Liver (tissue), 9 donors: Measurements from ENCODE around the gene PCNX3. TPM values are rescaled to one million over a fixed set of nuclear protein-coding genes. Genes with fewer than 3 reads are reported as not detected.

Experiments used
- DNase-seq: peaks from one replicate; pipeline ENCODE4 v3.0.0-alpha.2; 2017; ENCODE audit warnings: low spot score
- H3K27ac ChIP-seq, 2 donors: one replicate each; pipeline ENCODE4 v1.7.0; 2013; ENCODE audit warnings: inconsistent platforms in 2 of 2, low read length in 2 of 2, control low read depth in 1 of 2, low read depth in 1 of 2, mild to moderate bottlenecking in 1 of 2
- H3K27me3 ChIP-seq, 4 donors: one replicate each; pipeline versions ENCODE4 v1.6.1 to v1.7.0; 2013; ENCODE audit warnings: low read length in 3 of 4, inconsistent platforms in 1 of 4, mild to moderate bottlenecking in 1 of 4, moderate library complexity in 1 of 4; ENCODE audit not compliant: control insufficient read depth in 4 of 4, insufficient read depth in 4 of 4
- H3K36me3 ChIP-seq, 4 donors: one replicate each; pipeline versions ENCODE4 v1.6.1 to v1.7.0; 2013; ENCODE audit warnings: low read length in 3 of 4, mild to moderate bottlenecking in 3 of 4, low read depth in 1 of 4, moderate library complexity in 1 of 4; ENCODE audit not compliant: control insufficient read depth in 4 of 4, insufficient read depth in 3 of 4
- H3K4me1 ChIP-seq, 4 donors: one replicate each; pipeline versions ENCODE4 v1.6.1 to v1.7.0; 2013; ENCODE audit warnings: low read length in 3 of 4, mild to moderate bottlenecking in 3 of 4, moderate library complexity in 1 of 4; ENCODE audit not compliant: control insufficient read depth in 4 of 4, insufficient read depth in 4 of 4
- H3K4me3 ChIP-seq, 3 donors: one replicate each; pipeline versions ENCODE4 v1.6.1 to v1.7.0; 2013; ENCODE audit warnings: low read length in 3 of 3, control low read depth in 1 of 3, low read depth in 1 of 3, mild to moderate bottlenecking in 1 of 3
- H3K9ac ChIP-seq, 2 donors: one replicate each; pipeline ENCODE4 v1.7.0; 2013; ENCODE audit warnings: low read length in 2 of 2, mild to moderate bottlenecking in 2 of 2, moderate library complexity in 2 of 2, control low read depth in 1 of 2, low read depth in 1 of 2
- H3K9me3 ChIP-seq, 4 donors: one replicate each; pipeline versions ENCODE4 v1.6.1 to v1.7.0; 2013; ENCODE audit warnings: low read length in 3 of 4; ENCODE audit not compliant: control insufficient read depth in 4 of 4
- EGR1 ChIP-seq, 2 donors: IDR thresholded peaks; 2 replicates each; pipeline ENCODE4 v1.6.1; 2016 to 2018; ENCODE audit warnings: antibody characterized with exemption in 2 of 2, low read depth in 2 of 2
- HNF4G ChIP-seq: IDR thresholded peaks from 2 replicates; pipeline ENCODE4 v1.6.1; 2016; ENCODE audit warnings: antibody characterized with exemption
- RAD21 ChIP-seq, 2 donors: IDR thresholded peaks; 2 replicates each; pipeline ENCODE4 v1.6.1; 2016; ENCODE audit warnings: antibody characterized with exemption in 2 of 2, mild to moderate bottlenecking in 2 of 2
- YY1 ChIP-seq: IDR thresholded peaks from 2 replicates; pipeline ENCODE4 v1.6.1; 2016; ENCODE audit warnings: antibody characterized with exemption, mild to moderate bottlenecking
- WGBS: extraction: QIAGEN DNeasy Blood & Tissue Kit; methylation state at CpG from one replicate; pipeline ENCODE4 v1.1.7; 2013; 5-methylcytosine and 5-hydroxymethylcytosine counted together
- polyA plus RNA-seq, 2 donors: library from polyadenylated mRNA; stranded (reverse) in 1 of 2; unstranded in 1 of 2; fragments of 200-250 nt in 1 of 2; fragments of >200 nt in 1 of 2; fragmentation: Nextera tagmentation in 1 of 2; extraction: Ambion mirVana in 1 of 2; gene quantifications; one replicate each; pipeline versions ENCODE4 v1.2.1 to v1.2.3, GENCODE V29; 2013 to 2015
- total RNA-seq, 2 donors: library from RNA; depleted of rRNA; stranded (reverse); fragments of >200 nt; gene quantifications; one replicate each; pipeline ENCODE4 v1.2.3, GENCODE V29; 2014
- TF ChIP-seq, protein P1 (sequence below): IDR thresholded peaks from 2 replicates; pipeline ENCODE4 v1.6.1; 2016; ENCODE audit warnings: antibody characterized with exemption
- TF ChIP-seq, protein P2 (sequence below): fragments of 150-350 bp; IDR thresholded peaks from 2 replicates; pipeline ENCODE4 v1.5.1; 2017; ENCODE audit warnings: improper control_type of control experiment, low read depth, low read length; ENCODE audit not compliant: missing input control
- TF ChIP-seq, protein P3 (sequence below): IDR thresholded peaks from 2 replicates; pipeline ENCODE4 v1.6.1; 2016; ENCODE audit warnings: antibody characterized with exemption, mild to moderate bottlenecking
- donor health status: healthy.
- donor health status: healthy.
- donor health status: healthy.
- donor health status: healthy.
- donor health status: healthy.

Gene PCNX3
- total and polyA plus RNA-seq, 4 donors, result 4.7 to 13.4 (median 12.1) TPM

DNA sequence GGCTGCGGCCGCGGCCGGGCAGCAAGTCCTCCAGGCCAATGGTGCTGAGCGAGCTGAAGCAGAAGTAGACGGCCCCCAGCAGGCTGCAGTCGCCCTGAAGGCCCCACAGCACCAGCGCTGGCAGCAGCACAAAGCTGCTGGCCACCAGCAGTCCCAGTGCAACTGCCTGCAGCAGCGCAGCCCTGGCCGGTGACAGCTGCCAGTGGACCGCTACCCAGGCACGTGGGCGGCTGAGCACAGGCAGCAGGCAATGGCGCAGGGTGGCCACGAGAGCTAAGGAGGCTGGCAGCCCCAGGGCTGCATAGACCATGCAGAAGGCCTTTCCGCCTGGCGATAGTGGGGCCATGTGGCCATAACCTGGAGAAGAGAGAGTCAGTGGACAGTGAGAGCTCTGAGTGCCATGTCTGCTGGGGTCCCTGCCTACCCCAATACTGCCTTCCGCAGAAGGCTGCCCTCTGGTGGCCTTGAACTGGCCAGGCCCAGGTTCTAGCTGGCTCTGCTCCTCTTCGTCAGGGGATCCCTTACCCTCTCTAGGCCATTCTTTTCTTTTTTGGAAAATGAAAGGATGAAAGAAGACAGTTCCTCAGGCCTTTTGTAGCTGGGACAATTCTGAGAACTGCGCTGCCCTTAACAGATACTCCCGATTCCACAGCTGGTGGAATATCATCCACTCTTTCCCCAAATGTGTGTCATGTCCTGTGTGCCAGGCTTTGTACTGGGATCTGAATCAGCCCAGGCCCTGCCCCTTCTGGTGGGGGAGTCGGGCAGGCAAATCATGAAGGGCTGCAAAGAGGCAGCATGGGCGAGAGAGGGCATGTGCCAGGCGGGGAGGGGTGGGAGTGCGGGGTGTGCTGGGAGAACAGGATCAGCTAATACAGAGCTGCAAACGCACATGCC, 21.8 kb upstream of the PCNX3 start:
- DNase-seq, result peak; percentile 66
- no peak overlapping the region for H3K27ac ChIP-seq
- H3K36me3 ChIP-seq, result peaks cover 0 to 14% (median 4%) of the 10 kb centered on the region in 4 donors
- H3K27me3 ChIP-seq, result no peaks in the 10 kb centered on the region
- H3K9ac ChIP-seq, result no peak overlapping the region
- TF ChIP-seq, protein P1, sequence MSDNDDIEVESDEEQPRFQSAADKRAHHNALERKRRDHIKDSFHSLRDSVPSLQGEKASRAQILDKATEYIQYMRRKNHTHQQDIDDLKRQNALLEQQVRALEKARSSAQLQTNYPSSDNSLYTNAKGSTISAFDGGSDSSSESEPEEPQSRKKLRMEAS, result no peak
- peak; percentile 55 to 65 for TF ChIP-seq RAD21 (IDR thresholded peaks at IDR 0.05)
- TF ChIP-seq, protein P2, sequence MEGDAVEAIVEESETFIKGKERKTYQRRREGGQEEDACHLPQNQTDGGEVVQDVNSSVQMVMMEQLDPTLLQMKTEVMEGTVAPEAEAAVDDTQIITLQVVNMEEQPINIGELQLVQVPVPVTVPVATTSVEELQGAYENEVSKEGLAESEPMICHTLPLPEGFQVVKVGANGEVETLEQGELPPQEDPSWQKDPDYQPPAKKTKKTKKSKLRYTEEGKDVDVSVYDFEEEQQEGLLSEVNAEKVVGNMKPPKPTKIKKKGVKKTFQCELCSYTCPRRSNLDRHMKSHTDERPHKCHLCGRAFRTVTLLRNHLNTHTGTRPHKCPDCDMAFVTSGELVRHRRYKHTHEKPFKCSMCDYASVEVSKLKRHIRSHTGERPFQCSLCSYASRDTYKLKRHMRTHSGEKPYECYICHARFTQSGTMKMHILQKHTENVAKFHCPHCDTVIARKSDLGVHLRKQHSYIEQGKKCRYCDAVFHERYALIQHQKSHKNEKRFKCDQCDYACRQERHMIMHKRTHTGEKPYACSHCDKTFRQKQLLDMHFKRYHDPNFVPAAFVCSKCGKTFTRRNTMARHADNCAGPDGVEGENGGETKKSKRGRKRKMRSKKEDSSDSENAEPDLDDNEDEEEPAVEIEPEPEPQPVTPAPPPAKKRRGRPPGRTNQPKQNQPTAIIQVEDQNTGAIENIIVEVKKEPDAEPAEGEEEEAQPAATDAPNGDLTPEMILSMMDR, result peak; percentile 46
- no peak overlapping the region for H3K4me3 ChIP-seq
- no peaks in the 10 kb centered on the region for H3K9me3 ChIP-seq
- WGBS, result 83% methylated on average over 26 of the region's 26 CpGs
- H3K4me1 ChIP-seq, result peaks cover 0 to 3% (median 0%) of the 10 kb centered on the region in 4 donors

DNA sequence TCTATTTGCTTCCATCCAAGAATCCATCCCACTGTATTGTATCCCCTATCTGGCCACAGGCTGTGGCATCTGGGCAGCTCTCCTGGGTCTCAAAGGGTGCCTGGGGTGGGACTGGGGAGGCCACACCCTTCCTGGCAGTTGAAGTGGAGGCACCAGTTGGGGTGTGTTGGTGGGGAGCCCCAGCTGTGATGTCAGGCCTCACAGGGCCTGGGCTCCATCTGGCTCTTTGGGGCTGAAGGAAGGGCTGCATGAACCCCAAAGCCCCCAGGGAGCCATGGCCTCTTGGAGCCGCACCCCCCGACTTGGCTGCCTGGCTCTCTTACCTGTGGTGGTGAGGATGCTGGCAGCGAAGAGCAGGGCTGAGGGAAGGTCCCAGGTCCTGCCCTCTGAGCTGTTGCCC, 20.4 kb upstream of the PCNX3 start:
- DNase-seq, result no peak
- no peak overlapping the region for H3K4me3 ChIP-seq
- no peak overlapping the region for H3K9ac ChIP-seq
- H3K36me3 ChIP-seq, result peaks cover 0 to 22% (median 8%) of the 10 kb centered on the region in 4 donors
- H3K4me1 ChIP-seq, result peaks cover 0 to 3% (median 0%) of the 10 kb centered on the region in 4 donors
- H3K9me3 ChIP-seq, result no peaks in the 10 kb centered on the region
- H3K27me3 ChIP-seq, result no peaks in the 10 kb centered on the region
- 87% methylated on average over 3 of the region's 3 CpGs for WGBS
- TF ChIP-seq, protein P3, sequence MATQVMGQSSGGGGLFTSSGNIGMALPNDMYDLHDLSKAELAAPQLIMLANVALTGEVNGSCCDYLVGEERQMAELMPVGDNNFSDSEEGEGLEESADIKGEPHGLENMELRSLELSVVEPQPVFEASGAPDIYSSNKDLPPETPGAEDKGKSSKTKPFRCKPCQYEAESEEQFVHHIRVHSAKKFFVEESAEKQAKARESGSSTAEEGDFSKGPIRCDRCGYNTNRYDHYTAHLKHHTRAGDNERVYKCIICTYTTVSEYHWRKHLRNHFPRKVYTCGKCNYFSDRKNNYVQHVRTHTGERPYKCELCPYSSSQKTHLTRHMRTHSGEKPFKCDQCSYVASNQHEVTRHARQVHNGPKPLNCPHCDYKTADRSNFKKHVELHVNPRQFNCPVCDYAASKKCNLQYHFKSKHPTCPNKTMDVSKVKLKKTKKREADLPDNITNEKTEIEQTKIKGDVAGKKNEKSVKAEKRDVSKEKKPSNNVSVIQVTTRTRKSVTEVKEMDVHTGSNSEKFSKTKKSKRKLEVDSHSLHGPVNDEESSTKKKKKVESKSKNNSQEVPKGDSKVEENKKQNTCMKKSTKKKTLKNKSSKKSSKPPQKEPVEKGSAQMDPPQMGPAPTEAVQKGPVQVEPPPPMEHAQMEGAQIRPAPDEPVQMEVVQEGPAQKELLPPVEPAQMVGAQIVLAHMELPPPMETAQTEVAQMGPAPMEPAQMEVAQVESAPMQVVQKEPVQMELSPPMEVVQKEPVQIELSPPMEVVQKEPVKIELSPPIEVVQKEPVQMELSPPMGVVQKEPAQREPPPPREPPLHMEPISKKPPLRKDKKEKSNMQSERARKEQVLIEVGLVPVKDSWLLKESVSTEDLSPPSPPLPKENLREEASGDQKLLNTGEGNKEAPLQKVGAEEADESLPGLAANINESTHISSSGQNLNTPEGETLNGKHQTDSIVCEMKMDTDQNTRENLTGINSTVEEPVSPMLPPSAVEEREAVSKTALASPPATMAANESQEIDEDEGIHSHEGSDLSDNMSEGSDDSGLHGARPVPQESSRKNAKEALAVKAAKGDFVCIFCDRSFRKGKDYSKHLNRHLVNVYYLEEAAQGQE, result no peak
- TF ChIP-seq EGR1 (IDR thresholded peaks at IDR 0.05; ENCODE audit: low read depth in 2 of 2), result no peak
- TF ChIP-seq HNF4G, result no peak
- TF ChIP-seq YY1, result no peak
- no peak for TF ChIP-seq RAD21 (IDR thresholded peaks at IDR 0.05)
- TF ChIP-seq, protein P1, result no peak
- no peak overlapping the region for H3K27ac ChIP-seq
